ACHN (cell line): Measurements from ENCODE around the gene CTCF.

Experiments
- DNase-seq: peaks from one replicate; pipeline ENCODE4 v3.0.0-alpha.2; 2015
- in situ Hi-C: cut with HindIII; loops from 2 replicates; pipeline ENCODE4 v1.10.0; 2017; ENCODE audit warnings: low sequenced_read_pairs, low pct_ligation_motif_present, low pct_unique_long_range_greater_than_20kb

The CTCF gene

GRCh38 chr16:67667817-67668494 lies 105.6 kb downstream of the CTCF start:
- in situ Hi-C loops = no loop called here
- DNase-seq = peak; percentile 97

GRCh38 chr16:67668495-67669157 lies 106.3 kb downstream of the CTCF start:
- in situ Hi-C loops = no loop called here
- DNase-seq = no peak

- DNase-seq = no peak
- in situ Hi-C loops = no loop called here
Observed at GRCh38 chr16:67669499-67670101, 107.3 kb downstream of the CTCF start.

GRCh38 chr16:67672306-67672705 lies 110.0 kb downstream of the CTCF start:
- in situ Hi-C loops = no loop called here
- DNase-seq = no peak

DNA sequence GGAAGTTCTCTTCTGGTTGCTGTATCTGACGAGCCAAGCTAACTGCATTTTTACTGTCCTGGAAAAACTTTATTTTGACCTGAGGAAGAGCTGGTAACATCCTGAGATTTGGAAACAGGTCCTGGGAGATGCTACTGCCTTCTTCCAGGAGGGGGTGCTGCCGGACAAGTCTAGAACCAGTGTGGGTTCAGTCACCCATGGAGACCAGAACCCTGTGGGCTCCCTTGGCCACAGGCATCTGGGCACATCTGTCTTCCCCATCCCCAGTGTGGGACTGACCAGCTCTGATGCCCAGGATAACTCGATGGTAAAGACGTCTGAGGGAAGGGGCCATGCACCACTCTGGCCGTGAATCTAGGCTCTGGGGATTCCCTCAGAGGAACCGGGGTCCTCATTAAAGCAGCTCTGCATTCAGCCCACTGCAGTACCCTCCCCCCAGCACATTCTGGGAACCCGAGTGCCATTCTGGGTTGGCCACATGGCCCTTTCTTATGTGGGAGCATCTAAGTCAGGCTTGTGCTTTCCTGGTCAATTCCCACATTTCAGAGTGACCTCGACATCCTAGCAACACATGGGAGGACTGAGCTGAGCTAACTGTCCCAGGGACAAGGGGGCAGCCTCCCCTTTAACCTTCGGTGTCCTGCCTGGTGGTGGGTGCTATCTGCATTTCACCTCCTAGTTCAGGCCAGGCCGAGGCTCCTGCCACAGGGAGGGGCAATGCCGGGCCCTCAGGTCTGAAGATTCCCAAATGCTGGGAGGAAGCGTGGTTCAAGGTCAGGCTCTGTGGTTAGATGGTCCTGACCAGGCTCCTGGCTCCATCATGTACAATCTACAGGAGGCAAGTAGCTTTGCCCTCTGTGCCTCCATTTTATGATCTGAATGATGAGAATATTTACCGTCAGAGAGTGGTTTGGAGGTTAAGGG lies 110.7 kb downstream of the CTCF start:
- in situ Hi-C loops = no loop called here
- peak; percentile 79 for DNase-seq

DNA sequence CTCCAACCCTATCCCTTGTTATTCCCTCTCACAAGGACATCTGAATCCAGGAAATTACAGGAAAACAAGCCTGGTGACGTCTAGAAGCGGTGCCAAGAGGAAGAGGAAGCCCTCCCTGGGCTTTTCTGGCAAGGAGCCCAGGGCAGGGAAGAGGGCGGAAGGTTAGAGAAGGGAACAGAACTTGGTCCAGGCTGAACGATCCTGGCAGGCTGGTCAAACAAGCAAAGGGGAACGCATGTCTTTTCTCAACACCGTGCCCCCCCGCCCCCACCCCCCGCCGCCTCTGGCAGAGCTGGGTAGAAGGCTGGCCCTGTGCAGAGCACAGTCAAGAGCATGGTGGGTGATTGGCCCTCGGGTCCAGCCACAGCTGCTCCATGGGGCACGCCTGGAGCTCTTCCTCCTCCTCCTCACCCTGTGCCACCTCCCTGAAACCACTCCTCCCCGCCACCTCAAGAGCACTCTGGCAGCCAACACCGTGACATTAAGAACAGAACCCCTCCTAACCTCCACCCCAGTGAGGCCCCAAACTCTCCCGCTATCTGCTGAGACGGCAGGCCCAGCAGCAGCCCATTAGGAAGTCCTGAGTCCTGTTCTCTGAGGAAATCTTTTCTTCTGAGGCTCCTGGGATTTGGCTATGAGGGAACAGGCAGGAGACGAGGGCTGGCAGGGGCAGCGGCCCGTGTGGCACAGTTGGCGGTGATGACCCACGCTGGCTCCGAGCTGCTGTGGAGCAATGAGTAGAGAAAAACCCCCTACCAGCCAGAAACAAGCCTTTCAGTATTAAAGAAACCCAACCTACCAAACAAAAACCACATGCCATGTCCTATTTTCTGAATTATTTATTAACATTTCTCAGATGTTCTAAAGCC lies 111.6 kb downstream of the CTCF start:
- DNase-seq = no peak
- in situ Hi-C loops = no loop called here

- in situ Hi-C loops = no loop called here
- no peak for DNase-seq
Observed at GRCh38 chr16:67674851-67675578, 112.7 kb downstream of the CTCF start.

DNA sequence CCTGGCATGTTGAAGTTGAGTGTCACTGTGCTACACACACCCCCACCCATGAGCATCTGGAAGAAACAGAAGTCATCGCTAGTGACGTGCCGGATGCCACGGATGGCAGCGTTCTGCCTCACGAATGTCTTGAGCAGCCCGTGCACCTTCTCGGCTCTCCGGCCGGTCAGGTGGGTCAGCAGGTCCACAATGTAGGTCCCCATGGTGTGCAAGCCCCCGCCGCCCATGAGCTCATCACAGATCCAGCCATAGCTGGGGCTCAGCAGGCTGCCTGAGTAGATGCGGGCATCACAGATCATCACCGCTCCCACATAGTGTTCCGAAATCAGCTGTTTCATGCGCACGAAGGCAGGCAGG lies 113.2 kb downstream of the CTCF start:
- in situ Hi-C loops = no loop called here
- no peak for DNase-seq

GRCh38 chr16:67675999-67676398 lies 113.7 kb downstream of the CTCF start:
- DNase-seq = no peak
- in situ Hi-C loops = no loop called here

GRCh38 chr16:67676516-67676915 lies 114.2 kb downstream of the CTCF start:
- in situ Hi-C loops = no loop called here

DNA sequence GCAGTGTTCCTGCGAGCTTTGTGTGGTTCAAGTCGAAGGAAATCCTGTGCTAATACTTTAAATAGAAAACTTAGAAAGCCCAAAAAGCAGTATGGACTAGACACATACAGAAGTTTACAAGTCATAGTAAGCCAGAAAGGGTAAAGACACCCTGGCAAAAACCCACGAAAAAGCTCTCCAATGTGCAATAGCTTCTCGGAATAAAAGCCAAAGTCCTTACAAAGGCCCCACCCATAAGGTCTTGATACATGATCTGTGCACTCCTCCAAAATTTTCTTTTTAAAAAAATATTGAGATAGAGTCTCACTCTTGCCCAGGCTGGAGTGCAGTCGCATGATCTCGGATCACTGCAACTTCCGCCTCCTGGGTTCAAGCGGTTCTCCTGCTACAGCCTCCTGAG lies 114.6 kb downstream of the CTCF start:
- no peak for DNase-seq
- in situ Hi-C loops = no loop called here

More at GRCh38 chr16:67676516-67676915, 114.2 kb downstream of the CTCF start:
- no peak for DNase-seq

GRCh38 chr16:67677712-67678111 lies 115.4 kb downstream of the CTCF start:
- in situ Hi-C loops = no loop called here
- DNase-seq = no peak

GRCh38 chr16:67678354-67679023 lies 116.2 kb downstream of the CTCF start:
- DNase-seq = no peak
- in situ Hi-C loops = no loop called here

DNA sequence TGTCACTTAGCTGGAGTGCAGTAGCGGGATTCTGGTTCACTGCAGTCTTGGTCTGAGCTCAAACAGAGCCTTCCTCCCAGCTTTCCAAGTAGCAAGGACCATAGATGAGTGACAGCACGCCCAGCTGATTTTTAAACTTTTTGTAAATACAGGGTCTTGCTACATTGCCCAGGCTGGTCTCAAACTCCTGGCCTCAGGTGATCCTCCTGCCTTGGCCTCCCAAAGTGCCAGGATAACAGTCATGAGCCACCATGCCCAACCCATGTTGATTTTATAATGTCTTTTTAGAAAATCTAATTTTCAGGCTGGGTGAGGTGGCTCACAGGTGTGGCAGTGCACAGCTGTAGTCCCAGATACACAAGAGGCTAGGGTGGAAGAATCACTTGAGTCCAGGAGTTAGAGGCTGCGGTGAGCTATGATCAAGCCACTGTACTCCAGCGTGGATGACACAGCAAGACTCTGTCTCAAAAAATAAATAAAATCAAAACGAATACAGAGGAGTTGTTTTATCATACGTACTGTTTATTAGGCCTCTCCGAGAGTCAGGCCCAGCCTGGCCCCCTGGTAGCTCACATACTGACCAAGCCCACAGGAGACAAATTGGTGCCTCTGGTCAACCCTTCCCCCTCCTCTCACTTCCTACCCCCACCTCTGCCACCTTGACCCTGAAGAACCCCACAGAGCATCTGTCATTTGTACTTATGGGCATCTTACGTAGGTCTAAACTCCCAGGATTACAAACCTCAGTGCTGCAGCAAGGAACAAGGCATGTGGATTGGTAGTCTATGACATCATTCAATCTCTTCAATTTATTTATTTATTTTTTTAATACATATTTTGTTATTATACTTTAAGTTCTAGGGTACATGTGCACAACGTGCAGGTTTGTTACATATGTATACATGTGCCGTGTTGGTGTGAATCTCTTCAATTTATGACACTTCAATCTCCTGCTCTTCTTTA lies 117.9 kb downstream of the CTCF start:
- no peak for DNase-seq
- in situ Hi-C loops = no loop called here

GRCh38 chr16:67683767-67684166 lies 121.4 kb downstream of the CTCF start:
- in situ Hi-C loops = no loop called here
- no peak for DNase-seq
